ENCODE results near the gene GALNT8.

The GALNT8 gene

DNA sequence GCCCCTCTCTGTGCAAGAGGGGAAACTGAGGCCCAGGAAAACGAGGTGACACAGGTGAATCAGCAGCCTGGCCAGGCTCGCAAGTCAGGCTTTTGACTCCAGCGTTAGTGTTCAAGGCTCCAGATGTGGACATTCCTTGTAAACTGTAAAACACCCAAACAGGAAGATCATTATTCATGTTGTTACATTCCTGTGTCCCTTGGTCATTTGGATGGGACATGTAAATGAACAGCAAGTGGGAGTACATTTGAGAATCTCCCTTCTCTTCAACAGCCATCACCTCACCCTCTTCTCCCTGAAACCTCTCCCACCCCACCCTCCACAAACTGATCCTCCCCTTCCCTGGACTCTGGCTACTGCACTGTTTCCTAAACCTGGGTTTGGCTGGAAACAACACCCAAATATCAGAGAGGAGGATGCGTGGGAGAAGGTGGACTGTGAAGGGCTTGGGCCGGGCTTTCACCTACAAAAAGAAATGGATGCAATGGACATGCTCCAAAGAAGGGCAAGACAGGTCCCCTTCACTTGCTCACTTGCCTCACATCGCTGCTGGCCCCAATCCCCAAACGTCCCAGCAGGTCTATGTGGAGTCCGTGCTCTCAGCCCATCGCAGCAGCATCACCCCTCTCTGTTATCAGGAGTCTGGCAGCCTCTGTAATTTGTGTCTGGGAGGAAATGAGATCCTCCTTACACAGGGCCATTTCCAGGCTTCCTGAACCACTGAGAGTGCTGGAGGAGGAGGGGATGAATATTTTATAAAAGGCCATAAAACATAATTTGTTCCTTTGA lies 76.7 kb downstream of the GALNT8 start:
- no peak for DNase-seq (ENCODE audit: low spot score)

DNA sequence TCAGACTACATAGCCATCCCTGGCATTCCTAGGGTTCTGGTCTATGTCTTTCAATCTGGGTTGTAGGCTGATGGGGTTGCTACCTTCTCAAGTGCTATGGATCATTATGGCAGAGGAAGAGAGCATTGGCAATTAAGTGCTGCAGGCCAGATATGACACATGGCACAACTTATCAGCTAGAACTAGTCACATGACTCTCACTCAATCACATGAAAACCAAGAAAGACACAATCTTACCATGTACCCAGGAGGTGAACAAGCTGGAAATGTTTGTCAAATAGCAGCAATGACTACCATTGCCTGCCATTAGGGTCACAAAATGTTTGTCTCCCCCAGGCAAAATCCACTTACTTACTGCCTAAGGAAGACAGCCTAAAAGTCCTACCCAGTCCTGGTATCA lies 80.4 kb downstream of the GALNT8 start:
- DNase-seq (ENCODE audit: low spot score): no peak

GRCh38 chr12:4802841-4803240 lies 82.6 kb downstream of the GALNT8 start:
- no peak for DNase-seq (ENCODE audit: low spot score)

GRCh38 chr12:4806439-4807115 lies 86.4 kb downstream of the GALNT8 start:
- no peak for DNase-seq (ENCODE audit: low spot score)

GRCh38 chr12:4807116-4807783 lies 87.0 kb downstream of the GALNT8 start:
- peak; percentile 33 for DNase-seq (ENCODE audit: low spot score)

- peak; percentile 27 for DNase-seq (ENCODE audit: low spot score)
Observed at GRCh38 chr12:4807813-4808212, 87.6 kb downstream of the GALNT8 start.

- peak; percentile 22 for DNase-seq (ENCODE audit: low spot score)
Observed at GRCh38 chr12:4809013-4809448, 88.8 kb downstream of the GALNT8 start.

DNA sequence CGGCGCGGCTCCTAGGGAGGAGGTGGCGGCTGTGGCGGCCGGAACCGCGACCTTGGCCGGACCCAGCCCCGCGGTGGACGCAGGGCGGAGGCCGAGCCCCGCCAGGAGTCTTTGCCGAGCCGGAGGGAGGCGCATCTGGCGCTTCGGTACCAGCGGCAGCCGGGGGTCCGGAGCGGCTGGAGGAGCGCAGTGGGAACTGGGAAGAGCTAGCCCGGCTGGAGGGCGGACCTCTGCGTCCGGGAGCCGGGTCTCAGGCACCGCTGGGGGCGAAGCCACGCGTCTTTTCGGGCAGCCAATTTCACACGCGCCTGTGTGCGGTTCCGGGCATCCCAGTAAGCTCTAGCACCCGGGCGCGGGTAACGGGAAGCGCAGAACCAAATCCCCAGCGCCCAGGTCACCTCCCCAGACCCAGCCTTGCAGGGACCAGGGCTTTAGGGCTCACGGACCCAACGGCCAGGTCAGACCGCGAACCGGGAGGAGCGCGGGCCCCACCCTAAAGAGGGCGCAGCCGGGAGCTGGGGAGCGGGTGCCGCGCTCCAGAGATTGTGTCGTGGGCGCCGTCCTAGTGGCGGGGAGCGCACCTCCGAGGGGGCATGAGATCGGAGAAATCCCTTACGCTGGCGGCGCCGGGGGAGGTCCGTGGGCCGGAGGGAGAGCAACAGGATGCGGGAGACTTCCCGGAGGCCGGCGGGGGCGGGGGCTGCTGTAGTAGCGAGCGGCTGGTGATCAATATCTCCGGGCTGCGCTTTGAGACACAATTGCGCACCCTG lies 89.4 kb downstream of the GALNT8 start:
- no peak for DNase-seq (ENCODE audit: low spot score)

- no peak for DNase-seq (ENCODE audit: low spot score)
Observed at GRCh38 chr12:4810219-4810671, 90.0 kb downstream of the GALNT8 start.

- no peak for DNase-seq (ENCODE audit: low spot score)
Observed at GRCh38 chr12:4812624-4813327, 92.6 kb downstream of the GALNT8 start.

- DNase-seq (ENCODE audit: low spot score): no peak
Observed at GRCh38 chr12:4813741-4814140, 93.5 kb downstream of the GALNT8 start.

- no peak for DNase-seq (ENCODE audit: low spot score)
Observed at GRCh38 chr12:4814485-4814884, 94.3 kb downstream of the GALNT8 start.

DNA sequence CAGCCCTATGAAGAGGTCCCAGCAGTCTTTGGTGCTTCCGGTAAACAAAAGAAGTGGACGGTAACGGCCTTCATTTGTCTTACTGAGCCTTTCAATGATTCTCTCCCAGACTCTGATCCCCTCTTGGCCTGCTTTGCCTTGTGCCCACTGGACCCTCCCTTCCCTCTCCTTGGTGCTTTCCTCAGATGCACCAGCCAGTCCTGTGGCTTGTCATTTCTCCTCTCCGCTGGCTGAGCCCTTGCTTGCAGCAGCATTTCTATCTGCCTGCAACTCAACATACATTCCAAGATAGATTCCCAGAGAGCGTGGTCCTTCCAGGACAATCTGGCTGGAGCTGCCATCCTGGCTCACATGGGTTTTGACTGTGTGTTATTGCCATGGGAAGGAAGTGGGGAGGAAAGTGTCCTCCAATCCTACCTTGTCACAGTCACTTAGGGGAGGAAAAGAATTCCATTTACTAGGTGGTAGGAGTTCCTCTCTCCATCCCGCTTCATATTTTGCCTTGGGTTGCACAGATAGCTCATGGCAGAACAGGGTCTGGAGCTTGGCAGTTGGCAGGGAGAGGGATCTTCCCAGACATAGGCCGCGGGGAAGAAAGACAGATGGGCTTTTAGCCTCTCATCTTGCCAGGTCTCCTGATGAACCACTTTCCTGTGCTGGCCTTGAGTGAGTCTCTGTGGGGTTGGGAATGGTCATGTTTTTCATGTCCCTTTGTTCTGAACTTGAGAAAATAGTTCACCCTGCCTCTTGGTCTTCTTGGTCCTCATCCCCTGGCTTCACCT lies 96.7 kb downstream of the GALNT8 start:
- no peak for DNase-seq (ENCODE audit: low spot score)

GRCh38 chr12:4817880-4818279 lies 97.7 kb downstream of the GALNT8 start:
- DNase-seq (ENCODE audit: low spot score): no peak

GRCh38 chr12:4819654-4820053 lies 99.5 kb downstream of the GALNT8 start:
- no peak for DNase-seq (ENCODE audit: low spot score)

DNA sequence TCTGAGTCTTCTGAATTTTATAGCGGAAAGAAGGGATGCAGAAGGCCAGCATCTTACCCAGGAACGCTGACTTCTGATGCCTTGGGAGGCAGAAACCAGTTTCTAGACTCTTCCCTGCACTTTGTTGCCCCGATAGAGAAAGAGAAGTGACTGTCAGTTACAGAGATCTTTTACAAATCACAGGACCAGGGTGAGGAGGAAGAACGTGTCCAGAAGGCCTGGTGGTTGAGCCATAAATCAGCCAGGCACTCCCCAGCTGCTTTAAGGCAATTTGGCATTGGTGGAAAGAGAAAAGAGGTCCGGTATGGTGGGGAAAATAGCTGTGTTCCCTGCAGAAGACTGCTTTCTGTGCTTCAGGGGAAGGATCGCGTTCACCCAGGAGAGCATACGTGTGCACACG lies 100.8 kb downstream of the GALNT8 start:
- DNase-seq (ENCODE audit: low spot score): no peak

Measured in CD4-positive, alpha-beta T cell treated with Interleukin-6 at 100 ng/mL for 8 hours (primary cell).